Endothelial cell of umbilical vein (primary cell): ENCODE data around the gene SUGCT. TPM values are rescaled to one million over a fixed set of nuclear protein-coding genes. Genes with fewer than 3 reads are reported as not detected.

Source experiments
- BruUV-seq: library from RNA; stranded (reverse); fragments of 400-500 nt; replicated peaks from 2 replicates; lab custom pipeline; 2021; lab: Mats Ljungman, UMichigan
- CTCF ChIA-PET: fragments of 300-600, 350-600 bp; sonication (Branson Sonifier 250); formaldehyde crosslinking; loops from one replicate; lab custom pipeline; 2021; ENCODE audit warnings: antibody characterized with exemption, inconsistent platforms; lab: Charles Lee
- POLR2A ChIA-PET: fragments of 300-600, 350-600 bp; sonication (Branson Sonifier 250); formaldehyde crosslinking; loops from one replicate; lab custom pipeline; 2021; ENCODE audit warnings: antibody characterized with exemption, inconsistent platforms; lab: Charles Lee
- DNase-seq: peaks from one replicate; pipeline ENCODE4 v3.0.0-alpha.2; 2011; ENCODE audit warnings: low read depth, low spot score
- FAIRE-seq: peaks from 2 replicates; lab custom pipeline; 2011; peaks lifted over from hg19 to GRCh38; lab: Jason Lieb, UNC
- H2AFZ ChIP-seq: 2 replicates; pipeline ENCODE4 v1.6.0; 2012; ENCODE audit warnings: low read depth, low read length, control low read depth, inconsistent platforms
- H3K27ac ChIP-seq: 2 replicates; pipeline ENCODE4 v1.5.1; 2011; ENCODE audit warnings: low read depth, mild to moderate bottlenecking, control low read depth, low read length, moderate library complexity; ENCODE audit not compliant: insufficient read depth
- H3K27me3 ChIP-seq, 2 experiments: 2 replicates each; pipeline versions ENCODE4 v1.6.0 to v1.6.1; 2011; ENCODE audit warnings: low read length in 2 of 2, mixed read lengths in 1 of 2; ENCODE audit not compliant: control insufficient read depth in 2 of 2, insufficient read depth in 2 of 2
- H3K36me3 ChIP-seq, 2 experiments: 2 replicates in 1 of 2; 3 replicates in 1 of 2; pipeline ENCODE4 v1.5.1; 2011; ENCODE audit warnings: low read length in 2 of 2, mild to moderate bottlenecking in 1 of 2, moderate library complexity in 1 of 2; ENCODE audit not compliant: control insufficient read depth in 2 of 2, insufficient read depth in 2 of 2; ENCODE audit errors: extremely low read depth in 1 of 2
- H3K4me1 ChIP-seq: 3 replicates; pipeline ENCODE4 v1.5.1; 2011; ENCODE audit warnings: mild to moderate bottlenecking, low read length; ENCODE audit not compliant: control insufficient read depth, insufficient read depth; ENCODE audit errors: extremely low read depth
- H3K4me2 ChIP-seq: 2 replicates; pipeline ENCODE4 v1.6.1; 2011; ENCODE audit warnings: low read length, control low read depth, mixed read lengths; ENCODE audit not compliant: insufficient read depth
- H3K4me3 ChIP-seq, 3 experiments: fragments of 200-600 bp in 1 of 3; sonication (generic), shearing (Covaris generic) in 1 of 3; replicated peaks in 1 of 3; 2 replicates each; pipeline ENCODE4 v1.5.1; 2011 to 2016; ENCODE audit warnings: control low read depth in 3 of 3, low read length in 3 of 3, mild to moderate bottlenecking in 2 of 3, inconsistent platforms in 1 of 3, low read depth in 1 of 3, moderate library complexity in 1 of 3; ENCODE audit not compliant: insufficient read depth in 1 of 3
- H3K79me2 ChIP-seq: 2 replicates; pipeline ENCODE4 v1.6.0; 2012; ENCODE audit warnings: low read length, inconsistent platforms; ENCODE audit not compliant: control insufficient read depth, insufficient read depth
- H3K9ac ChIP-seq: replicated peaks from 2 replicates; pipeline ENCODE3; 2011; ENCODE audit warnings: low read length, control low read depth; ENCODE audit not compliant: insufficient read depth; ENCODE audit errors: extremely low read depth
- H3K9me1 ChIP-seq: replicated peaks from 3 replicates; pipeline ENCODE4 v1.6.0; 2011; ENCODE audit warnings: mild to moderate bottlenecking, low read length; ENCODE audit not compliant: control insufficient read depth, insufficient read depth; ENCODE audit errors: extremely low read depth
- H3K9me3 ChIP-seq: replicated peaks from 2 replicates; pipeline ENCODE4 v1.5.1; 2012; ENCODE audit warnings: low read length, inconsistent platforms; ENCODE audit not compliant: control insufficient read depth, insufficient read depth
- H4K20me1 ChIP-seq: replicated peaks from 2 replicates; pipeline ENCODE3; 2011; ENCODE audit warnings: mild to moderate bottlenecking, low read length; ENCODE audit not compliant: control insufficient read depth, insufficient read depth; ENCODE audit errors: extremely low read depth
- CTCF ChIP-seq, 2 donors: IDR thresholded peaks; 1 replicate in 1 of 2; 2 replicates in 1 of 2; pipeline ENCODE4 v1.5.1; 2011; ENCODE audit warnings: low read length in 2 of 2, mild to moderate bottlenecking in 2 of 2, moderate library complexity in 2 of 2, control low read depth in 1 of 2, inconsistent platforms in 1 of 2, low read depth in 1 of 2; ENCODE audit not compliant: insufficient read depth in 1 of 2; ENCODE audit errors: extremely low read depth in 1 of 2
- EZH2 ChIP-seq: IDR thresholded peaks from 2 replicates; pipeline ENCODE4 v1.6.1; 2012; ENCODE audit warnings: borderline replicate concordance, low read depth, mild to moderate bottlenecking, moderate library complexity, low read length, inconsistent platforms; ENCODE audit not compliant: severe bottlenecking
- FOS ChIP-seq: IDR thresholded peaks from 2 replicates; pipeline ENCODE4 v1.6.1; 2011; ENCODE audit warnings: mild to moderate bottlenecking, low read length, moderate library complexity, borderline replicate concordance; ENCODE audit not compliant: insufficient read depth
- GATA2 ChIP-seq: IDR thresholded peaks from 2 replicates; pipeline ENCODE4 v1.7.0; 2011; ENCODE audit warnings: low read depth, mild to moderate bottlenecking, moderate library complexity, mixed read lengths, low read length; ENCODE audit not compliant: insufficient read length, insufficient read depth
- JUN ChIP-seq: IDR thresholded peaks from 2 replicates; pipeline ENCODE4 v1.6.1; 2011; ENCODE audit warnings: borderline replicate concordance, low read depth; ENCODE audit not compliant: insufficient read length, insufficient read depth
- MAX ChIP-seq: IDR thresholded peaks from 2 replicates; pipeline ENCODE4 v1.6.1; 2011; ENCODE audit not compliant: insufficient read depth, insufficient read length
- MYC ChIP-seq: IDR thresholded peaks from one replicate; pipeline ENCODE4 v1.6.1; 2011; ENCODE audit warnings: mild to moderate bottlenecking, low read depth, low read length
- POLR2A ChIP-seq: IDR thresholded peaks from 2 replicates; pipeline ENCODE4 v1.6.1; 2012; ENCODE audit warnings: low read depth, mild to moderate bottlenecking, control low read depth, low read length
- POLR2AphosphoS5 ChIP-seq: IDR thresholded peaks from 2 replicates; pipeline ENCODE4 v1.6.1; 2012; ENCODE audit warnings: low read depth, mild to moderate bottlenecking, control low read depth, low read length, moderate library complexity; ENCODE audit not compliant: insufficient read depth
- dilution Hi-C: fragments of 300-500 bp; cut with MboI; formaldehyde crosslinking; loops from one replicate; pipeline ENCODE4 v1.15.0; 2019; ENCODE audit warnings: low sequenced_read_pairs; ENCODE audit not compliant: extremely low pct_ligation_motif_present
- intact Hi-C: fragments of 100-400 bp; cut with micrococcal nuclease; formaldehyde crosslinking; loops from one replicate; pipeline ENCODE4 v1.10.0; 2022
- polyA plus RNA-seq, 4 experiments: library from polyadenylated mRNA; depleted of rRNA in 3 of 4; stranded (reverse) in 3 of 4; unstranded in 1 of 4; fragments of >200 nt; gene quantifications; 2 replicates each; pipeline versions ENCODE4 v1.2.1 to v1.2.3, GENCODE V29; 2011 to 2012; ENCODE audit warnings: missing spikeins in 1 of 4
- total RNA-seq: library from RNA; stranded (reverse); gene quantifications from 2 replicates; pipeline ENCODE4 v1.2.3, GENCODE V29; 2021

The SUGCT gene
- total and polyA plus RNA-seq, 2 donors (not counting 3 experiments of a cell fraction or from before 2014, with no cell fraction given), result 1.2 to 1.4 TPM

- POLR2A ChIA-PET, result no interaction called here
- H3K9me1 ChIP-seq, result peaks cover 2% of the 10 kb centered on the region
- no peaks in the 10 kb centered on the region for H3K4me1 ChIP-seq
- H3K36me3 ChIP-seq, result no peaks in the 10 kb centered on the region
- H4K20me1 ChIP-seq, result no peaks in the 10 kb centered on the region
- no peak overlapping the region for H3K4me2 ChIP-seq
- H3K9ac ChIP-seq, result no peak overlapping the region
- no peak overlapping the region for H2AFZ ChIP-seq
- no peak overlapping the region for H3K27ac ChIP-seq
- no TSS peak for BruUV-seq
- dilution Hi-C loops (no loop called here), intact Hi-C loops (no loop called here)
- no peak overlapping the region for H3K4me3 ChIP-seq
- FAIRE-seq, result no peak
- H3K9me3 ChIP-seq, result no peaks in the 10 kb centered on the region
- TF ChIP-seq JUN (no peak), POLR2AphosphoS5 (no peak), EZH2 (no peak), MYC (no peak), GATA2 (no peak), POLR2A (no peak), MAX (no peak), FOS (no peak), CTCF (IDR thresholded peaks at IDR 0.05; ENCODE audit: extremely low read depth in 1 of 2, insufficient read depth in 1 of 2, low read depth in 1 of 2, low read length in 2 of 2) (no peak)
- H3K27me3 ChIP-seq, result no peaks in the 10 kb centered on the region
- CTCF ChIA-PET, result interaction anchor here (1.4 kb wide), 1 partner anchor 35 kb away, joined by 3 read pairs; no protein-coding TSS in a partner anchor
- no peak for DNase-seq
- no peaks in the 10 kb centered on the region for H3K79me2 ChIP-seq
Measured at GRCh38 chr7:40560672-40561071, 425.9 kb downstream of the SUGCT start.
